ENCODE data around the gene SEMA6D. TPM values are rescaled to one million over a fixed set of nuclear protein-coding genes. Genes with fewer than 3 reads are reported as not detected.

The SEMA6D gene
- total RNA-seq, 6 experiments from 2014 or later: 0.74 to 4.4 (median 1.7) TPM

- Histone ChIP-seq H3K9me3 (peaks cover 0 to 7% (median 0%) of the 10 kb centered on the region in 4 donors), H3K27ac (no peak overlapping the region), H3K4me1 (no peaks in the 10 kb centered on the region), H3K4me3 (no peak overlapping the region), H3K36me3 (no peaks in the 10 kb centered on the region), H3K27me3 (no peaks in the 10 kb centered on the region)
- WGBS (ENCODE audit: insufficient coverage, low coverage, low lambda C conversion rate, missing lambda C conversion rate): 63% methylated on average over 4 of the region's 4 CpGs
- no peak for DNase-seq
- no peak for TF ChIP-seq CTCF (IDR thresholded peaks at IDR 0.05)
- no peak for TF ChIP-seq POLR2A (IDR thresholded peaks at IDR 0.05)
- intact Hi-C loops (cut with DNase I): no loop called here
- ATAC-seq: no peak
Measured at GRCh38 chr15:47753591-47753990, 36.3 kb downstream of the SEMA6D start.

GRCh38 chr15:47754312-47754711, 37.0 kb downstream of the SEMA6D start:
- Histone ChIP-seq H3K27me3 (no peaks in the 10 kb centered on the region), H3K27ac (no peak overlapping the region), H3K4me3 (no peak overlapping the region), H3K9me3 (peaks cover 0 to 7% (median 0%) of the 10 kb centered on the region in 4 donors), H3K36me3 (no peaks in the 10 kb centered on the region), H3K4me1 (no peaks in the 10 kb centered on the region)
- ATAC-seq (no peak), DNase-seq (no peak)
- intact Hi-C loops (cut with DNase I): no loop called here
- TF ChIP-seq POLR2A (IDR thresholded peaks at IDR 0.05) (no peak), CTCF (IDR thresholded peaks at IDR 0.05) (no peak)

- intact Hi-C loops (cut with DNase I): no loop called here
- WGBS (ENCODE audit: insufficient coverage, low coverage, low lambda C conversion rate, missing lambda C conversion rate): 37% methylated on average over 2 of the region's 2 CpGs
- Histone ChIP-seq H3K36me3 (no peaks in the 10 kb centered on the region), H3K4me1 (no peaks in the 10 kb centered on the region), H3K27ac (no peak overlapping the region), H3K27me3 (no peaks in the 10 kb centered on the region), H3K9me3 (peaks cover 0 to 7% (median 0%) of the 10 kb centered on the region in 4 donors), H3K4me3 (no peak overlapping the region)
- ATAC-seq (no peak), DNase-seq (no peak)
- no peak for TF ChIP-seq POLR2A (IDR thresholded peaks at IDR 0.05)
- no peak for TF ChIP-seq CTCF (IDR thresholded peaks at IDR 0.05)
Measured at GRCh38 chr15:47755941-47756340, 38.6 kb downstream of the SEMA6D start.

- Histone ChIP-seq H3K36me3 (no peaks in the 10 kb centered on the region), H3K4me1 (no peaks in the 10 kb centered on the region), H3K27me3 (no peaks in the 10 kb centered on the region), H3K27ac (no peak overlapping the region), H3K4me3 (no peak overlapping the region), H3K9me3 (peaks cover 0 to 7% (median 0%) of the 10 kb centered on the region in 4 donors)
- no peak for TF ChIP-seq CTCF (IDR thresholded peaks at IDR 0.05)
- no peak for TF ChIP-seq POLR2A (IDR thresholded peaks at IDR 0.05)
- intact Hi-C loops (cut with DNase I): no loop called here
- peak in 2 of 4 donors; percentile 40 to 73 for ATAC-seq
- DNase-seq: no peak
- WGBS (ENCODE audit: insufficient coverage, low coverage, low lambda C conversion rate, missing lambda C conversion rate): 58% methylated on average over 2 of the region's 2 CpGs
Measured at GRCh38 chr15:47756872-47757271, 39.6 kb downstream of the SEMA6D start.

GRCh38 chr15:47757331-47757730, 40.0 kb downstream of the SEMA6D start:
- no peak overlapping the region for H3K4me3 ChIP-seq
- intact Hi-C loops (cut with DNase I): no loop called here
- H3K27me3 ChIP-seq: no peaks in the 10 kb centered on the region
- ATAC-seq (no peak), DNase-seq (no peak)
- H3K36me3 ChIP-seq: no peaks in the 10 kb centered on the region
- TF ChIP-seq POLR2A (IDR thresholded peaks at IDR 0.05): no peak
- TF ChIP-seq CTCF (IDR thresholded peaks at IDR 0.05): no peak
- WGBS (ENCODE audit: insufficient coverage, low coverage, low lambda C conversion rate, missing lambda C conversion rate): 29% methylated on average over 3 of the region's 3 CpGs
- H3K9me3 ChIP-seq: peaks cover 0 to 7% (median 0%) of the 10 kb centered on the region in 4 donors
- no peak overlapping the region for H3K27ac ChIP-seq
- H3K4me1 ChIP-seq: no peaks in the 10 kb centered on the region

Data from right lobe of liver (tissue), 6 donors.